HCT116 (cell line): Measurements from ENCODE around the gene NXPH2. TPM values are rescaled to one million over a fixed set of nuclear protein-coding genes. Genes with fewer than 3 reads are reported as not detected.

Source experiments
- ATAC-seq: fragments of 200-7000 bp; cut with Tn5 transposase; 2 replicates; pipeline ENCODE4 v1.9.1; 2020; ENCODE audit warnings: mild to moderate bottlenecking, moderate library complexity
- BruUV-seq: library from RNA; stranded (reverse); fragments of 400-500 nt; replicated peaks from 2 replicates; lab custom pipeline; 2021; lab: Mats Ljungman, UMichigan
- CTCF ChIA-PET: fragments of 300-600 bp; sonication (Branson Sonifier 250); formaldehyde crosslinking; loops from one replicate; lab custom pipeline; 2021; ENCODE audit warnings: antibody characterized with exemption; lab: Charles Lee
- POLR2A ChIA-PET: fragments of 300-600, 350-600 bp; sonication (Branson Sonifier 250); formaldehyde crosslinking; loops from one replicate; lab custom pipeline; 2021; ENCODE audit warnings: antibody characterized with exemption; lab: Charles Lee
- RAD21 ChIA-PET, 2 experiments: fragments of 300-600 bp; sonication (Branson Sonifier 250); formaldehyde crosslinking; loops; one replicate each; lab custom pipeline; 2023; ENCODE audit warnings: low total read pairs in 2 of 2; ENCODE audit not compliant: uncharacterized antibody in 2 of 2, unreplicated experiment in 2 of 2, low non-redundant PET in 1 of 2; lab: Charles Lee
- DNase-seq: peaks from one replicate; pipeline ENCODE4 v3.0.0-alpha.2; 2010; ENCODE audit warnings: low read depth, low spot score
- H2AFZ ChIP-seq: fragments of 200-600 bp; shearing (Covaris generic), sonication (generic); 2 replicates; pipeline ENCODE4 v1.6.1; 2017; ENCODE audit warnings: low read depth, mixed run types, mixed read lengths, antibody characterized with exemption, low read length; ENCODE audit not compliant: poor library complexity, severe bottlenecking
- H3K27ac ChIP-seq: 2 replicates; pipeline ENCODE4 v1.5.1; 2012; ENCODE audit warnings: low read depth, low read length
- H3K27me3 ChIP-seq: fragments of 200-600 bp; sonication (generic); 2 replicates; pipeline ENCODE4 v1.6.1; 2016; ENCODE audit warnings: mixed run types, low read length, mixed read lengths; ENCODE audit not compliant: insufficient read depth
- H3K36me3 ChIP-seq, 2 experiments: fragments of 200-500 bp in 1 of 2; fragments of 200-600 bp in 1 of 2; sonication (Bioruptor generic) in 1 of 2; sonication (generic) in 1 of 2; 2 replicates each; pipeline versions ENCODE4 v1.5.1 to v1.6.1; 2014 to 2016; ENCODE audit warnings: low read length in 2 of 2, inconsistent platforms in 1 of 2, mixed read lengths in 1 of 2, mixed run types in 1 of 2; ENCODE audit not compliant: insufficient read depth in 2 of 2, control insufficient read depth in 1 of 2
- H3K4me1 ChIP-seq, 2 experiments: fragments of 200-600 bp in 1 of 2; sonication (generic) in 1 of 2; 2 replicates each; pipeline versions ENCODE4 v1.5.1 to v1.6.1; 2012 to 2017; ENCODE audit warnings: low read length in 2 of 2, inconsistent platforms in 1 of 2, mild to moderate bottlenecking in 1 of 2, mixed read lengths in 1 of 2, mixed run types in 1 of 2, moderate library complexity in 1 of 2; ENCODE audit not compliant: insufficient read depth in 2 of 2, control insufficient read depth in 1 of 2
- H3K4me2 ChIP-seq: fragments of 200-600 bp; sonication (generic); 2 replicates; pipeline ENCODE4 v1.6.1; 2017; ENCODE audit warnings: mixed run types, low read length, mixed read lengths
- H3K4me3 ChIP-seq, 2 experiments: fragments of 200-600 bp in 1 of 2; sonication (generic) in 1 of 2; replicated peaks in 1 of 2; 2 replicates each; pipeline ENCODE4 v1.5.1; 2011 to 2016; ENCODE audit warnings: low read length in 2 of 2, control low read depth in 1 of 2, low read depth in 1 of 2, mild to moderate bottlenecking in 1 of 2, mixed read lengths in 1 of 2, mixed run types in 1 of 2
- H3K79me2 ChIP-seq: fragments of 200-600 bp; sonication (generic); 2 replicates; pipeline ENCODE4 v1.6.1; 2017; ENCODE audit warnings: mild to moderate bottlenecking, mixed run types, low read length, moderate library complexity, mixed read lengths; ENCODE audit not compliant: insufficient read depth
- H3K9ac ChIP-seq: fragments of 200-600 bp; sonication (generic); 2 replicates; pipeline ENCODE4 v1.6.1; 2016; ENCODE audit warnings: low read length, mixed read lengths
- H3K9me2 ChIP-seq: fragments of 200-600 bp; sonication (generic), shearing (Covaris generic); 2 replicates; pipeline ENCODE4 v1.6.1; 2017; ENCODE audit warnings: mixed run types, mild to moderate bottlenecking, moderate library complexity; ENCODE audit not compliant: insufficient read depth
- H3K9me3 ChIP-seq, 2 experiments: fragments of 200-500 bp in 1 of 2; fragments of 200-600 bp in 1 of 2; sonication (Bioruptor generic) in 1 of 2; sonication (generic) in 1 of 2; 2 replicates each; pipeline ENCODE4 v1.6.1; 2014 to 2017; ENCODE audit warnings: low read length in 2 of 2, mixed read lengths in 2 of 2, inconsistent platforms in 1 of 2, low read depth in 1 of 2, mild to moderate bottlenecking in 1 of 2, mixed run types in 1 of 2, moderate library complexity in 1 of 2; ENCODE audit not compliant: control insufficient read depth in 1 of 2, insufficient read depth in 1 of 2
- H4K20me1 ChIP-seq: fragments of 200-600 bp; sonication (generic), shearing (Covaris generic); 2 replicates; pipeline ENCODE4 v1.6.1; 2017; ENCODE audit warnings: mixed run types, mild to moderate bottlenecking, moderate library complexity; ENCODE audit not compliant: insufficient read depth
- CBX3 ChIP-seq: IDR thresholded peaks from 2 replicates; pipeline ENCODE4 v1.6.1; 2012; ENCODE audit warnings: low read depth
- CEBPB ChIP-seq: IDR thresholded peaks from 2 replicates; pipeline ENCODE4 v1.6.1; 2012; ENCODE audit warnings: low read depth
- CTCF ChIP-seq, 3 experiments: fragments of 200-600 bp in 1 of 3; sonication (generic) in 1 of 3; IDR thresholded peaks in 2 of 3; conservative IDR thresholded peaks in 1 of 3; 2 replicates each; pipeline ENCODE4 v1.5.1; 2012 to 2017; ENCODE audit warnings: low read depth in 2 of 3, low read length in 2 of 3, antibody characterized with exemption in 1 of 3, borderline replicate concordance in 1 of 3, control low read depth in 1 of 3, mild to moderate bottlenecking in 1 of 3, mixed read lengths in 1 of 3, mixed run types in 1 of 3, moderate library complexity in 1 of 3; ENCODE audit not compliant: insufficient read depth in 1 of 3
- EGR1 ChIP-seq: IDR thresholded peaks from 2 replicates; pipeline ENCODE4 v1.6.1; 2012; ENCODE audit warnings: low read depth
- ELF1 ChIP-seq: IDR thresholded peaks from 2 replicates; pipeline ENCODE4 v1.6.1; 2012; ENCODE audit warnings: low read depth, borderline replicate concordance
- EZH2 ChIP-seq: fragments of 200-600 bp; sonication (generic); IDR thresholded peaks from 2 replicates; pipeline ENCODE4 v1.6.1; 2017; ENCODE audit warnings: antibody characterized with exemption, mixed run types
- EZH2phosphoT487 ChIP-seq: fragments of 200-600 bp; IDR thresholded peaks from 2 replicates; pipeline ENCODE4 v1.6.1; 2018; ENCODE audit warnings: antibody characterized with exemption, borderline replicate concordance
- JUND ChIP-seq: IDR thresholded peaks from 2 replicates; pipeline ENCODE4 v1.6.1; 2012
- POLR2A ChIP-seq: IDR thresholded peaks from 2 replicates; pipeline ENCODE4 v1.7.0; 2011; ENCODE audit warnings: borderline replicate concordance; ENCODE audit not compliant: insufficient read depth, insufficient read length; ENCODE audit errors: extremely low read depth
- POLR2AphosphoS5 ChIP-seq: IDR thresholded peaks from 2 replicates; pipeline ENCODE4 v1.6.1; 2011; ENCODE audit warnings: mild to moderate bottlenecking, low read depth, low read length, moderate library complexity
- SP1 ChIP-seq: IDR thresholded peaks from 2 replicates; pipeline ENCODE4 v1.6.1; 2012; ENCODE audit warnings: low read depth
- SRF ChIP-seq: IDR thresholded peaks from 2 replicates; pipeline ENCODE4 v1.6.1; 2012; ENCODE audit warnings: low read depth
- YY1 ChIP-seq: IDR thresholded peaks from 2 replicates; pipeline ENCODE4 v1.6.1; 2011; ENCODE audit warnings: low read length, low read depth, moderate library complexity, mild to moderate bottlenecking; ENCODE audit not compliant: insufficient replicate concordance; ENCODE audit errors: extremely low read depth
- ZFX ChIP-seq: fragments of 450-650 bp; IDR thresholded peaks from 2 replicates; pipeline ENCODE4 v1.6.1; 2017
- ZNF274 ChIP-seq: fragments of 200-500 bp; sonication (Bioruptor generic); IDR thresholded peaks from 2 replicates; pipeline ENCODE4 v1.6.1; 2014; ENCODE audit warnings: mild to moderate bottlenecking, low read depth, low read length, inconsistent platforms
- intact Hi-C: fragments of 100-400 bp; cut with micrococcal nuclease; formaldehyde crosslinking; loops from 2 replicates; pipeline ENCODE4 v1.10.0; 2022
- total RNA-seq: library from RNA; stranded (reverse); gene quantifications from one replicate; pipeline ENCODE4 v1.2.1, GENCODE V29; 2021; ENCODE audit not compliant: unreplicated experiment
- TF ChIP-seq, protein P1 (sequence below): IDR thresholded peaks from 2 replicates; pipeline ENCODE4 v1.6.1; 2012; ENCODE audit warnings: low read depth
- TF ChIP-seq, protein P2 (sequence below): IDR thresholded peaks from 2 replicates; pipeline ENCODE4 v1.6.1; 2012
- TF ChIP-seq, protein P3 (sequence below): IDR thresholded peaks from 2 replicates; pipeline ENCODE4 v1.6.1; 2012

NXPH2 gene
- total RNA-seq, 1 experiment from 2014 or later: not detected

GRCh38 chr2:138676619-138677021, 103.6 kb downstream of the NXPH2 start:
- DNase-seq: no peak
- ChIA-PET POLR2A (no interaction called here), CTCF (no interaction called here)

More at GRCh38 chr2:138676619-138677021, 103.6 kb downstream of the NXPH2 start:
- H3K27me3 ChIP-seq: no peaks in the 10 kb centered on the region
- no peak overlapping the region for H2AFZ ChIP-seq
- no peak for TF ChIP-seq SRF
- TF ChIP-seq CTCF (IDR thresholded peaks at IDR 0.05 in 2 of 3, conservative IDR thresholded peaks at IDR 0.05 in 1 of 3; ENCODE audit: borderline replicate concordance in 1 of 3, insufficient read depth in 1 of 3, low read depth in 2 of 3, low read length in 2 of 3): no peak
- TF ChIP-seq ZFX: no peak
- no peak for TF ChIP-seq YY1
- TF ChIP-seq ELF1: no peak
- TF ChIP-seq SP1: no peak
- no peak for TF ChIP-seq POLR2AphosphoS5
- no peak for TF ChIP-seq POLR2A
- no peak for TF ChIP-seq EGR1
- TF ChIP-seq JUND: no peak
- TF ChIP-seq EZH2: no peak
- TF ChIP-seq ZNF274: no peak
- TF ChIP-seq, protein P1, sequence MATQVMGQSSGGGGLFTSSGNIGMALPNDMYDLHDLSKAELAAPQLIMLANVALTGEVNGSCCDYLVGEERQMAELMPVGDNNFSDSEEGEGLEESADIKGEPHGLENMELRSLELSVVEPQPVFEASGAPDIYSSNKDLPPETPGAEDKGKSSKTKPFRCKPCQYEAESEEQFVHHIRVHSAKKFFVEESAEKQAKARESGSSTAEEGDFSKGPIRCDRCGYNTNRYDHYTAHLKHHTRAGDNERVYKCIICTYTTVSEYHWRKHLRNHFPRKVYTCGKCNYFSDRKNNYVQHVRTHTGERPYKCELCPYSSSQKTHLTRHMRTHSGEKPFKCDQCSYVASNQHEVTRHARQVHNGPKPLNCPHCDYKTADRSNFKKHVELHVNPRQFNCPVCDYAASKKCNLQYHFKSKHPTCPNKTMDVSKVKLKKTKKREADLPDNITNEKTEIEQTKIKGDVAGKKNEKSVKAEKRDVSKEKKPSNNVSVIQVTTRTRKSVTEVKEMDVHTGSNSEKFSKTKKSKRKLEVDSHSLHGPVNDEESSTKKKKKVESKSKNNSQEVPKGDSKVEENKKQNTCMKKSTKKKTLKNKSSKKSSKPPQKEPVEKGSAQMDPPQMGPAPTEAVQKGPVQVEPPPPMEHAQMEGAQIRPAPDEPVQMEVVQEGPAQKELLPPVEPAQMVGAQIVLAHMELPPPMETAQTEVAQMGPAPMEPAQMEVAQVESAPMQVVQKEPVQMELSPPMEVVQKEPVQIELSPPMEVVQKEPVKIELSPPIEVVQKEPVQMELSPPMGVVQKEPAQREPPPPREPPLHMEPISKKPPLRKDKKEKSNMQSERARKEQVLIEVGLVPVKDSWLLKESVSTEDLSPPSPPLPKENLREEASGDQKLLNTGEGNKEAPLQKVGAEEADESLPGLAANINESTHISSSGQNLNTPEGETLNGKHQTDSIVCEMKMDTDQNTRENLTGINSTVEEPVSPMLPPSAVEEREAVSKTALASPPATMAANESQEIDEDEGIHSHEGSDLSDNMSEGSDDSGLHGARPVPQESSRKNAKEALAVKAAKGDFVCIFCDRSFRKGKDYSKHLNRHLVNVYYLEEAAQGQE: no peak
- TF ChIP-seq CEBPB: no peak
- TF ChIP-seq CBX3: no peak
- TF ChIP-seq, protein P2, sequence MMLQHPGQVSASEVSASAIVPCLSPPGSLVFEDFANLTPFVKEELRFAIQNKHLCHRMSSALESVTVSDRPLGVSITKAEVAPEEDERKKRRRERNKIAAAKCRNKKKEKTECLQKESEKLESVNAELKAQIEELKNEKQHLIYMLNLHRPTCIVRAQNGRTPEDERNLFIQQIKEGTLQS: no peak
- TF ChIP-seq EZH2phosphoT487: no peak
- TF ChIP-seq, protein P3, sequence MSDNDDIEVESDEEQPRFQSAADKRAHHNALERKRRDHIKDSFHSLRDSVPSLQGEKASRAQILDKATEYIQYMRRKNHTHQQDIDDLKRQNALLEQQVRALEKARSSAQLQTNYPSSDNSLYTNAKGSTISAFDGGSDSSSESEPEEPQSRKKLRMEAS: no peak
- no peaks in the 10 kb centered on the region for H4K20me1 ChIP-seq
- H3K79me2 ChIP-seq: no peaks in the 10 kb centered on the region
- H3K4me1 ChIP-seq: no peaks in the 10 kb centered on the region
- ATAC-seq: no peak
- H3K9me3 ChIP-seq: no peaks in the 10 kb centered on the region
- H3K4me3 ChIP-seq: no peak overlapping the region
- H3K4me2 ChIP-seq: no peak overlapping the region
- no peak overlapping the region for H3K9ac ChIP-seq
- intact Hi-C loops: no loop called here
- BruUV-seq: no TSS peak
- no peak overlapping the region for H3K27ac ChIP-seq
- no peaks in the 10 kb centered on the region for H3K9me2 ChIP-seq
- no peaks in the 10 kb centered on the region for H3K36me3 ChIP-seq
- RAD21 ChIA-PET: no interaction called here
